ENCODE data around the gene RAB32.
"Not testable (repeated sequence)": the region's sequence is repeated elsewhere in the genome, so short reads cannot be mapped to it uniquely, and the experiment has no call there.

The RAB32 gene

GRCh38 chr6:146543211-146543939, at the start of gene RAB32:
RAB32 (plus strand) TSS chr6:146543833; CDS start chr6:146543872, 39 bp downstream.
- peak in 1 of 2 donors; percentile 11 for DNase-seq (ENCODE audit: low read depth in 2 of 2)

GRCh38 chr6:146498309-146498708, 45.3 kb upstream of the RAB32 start:
- DNase-seq (ENCODE audit: low read depth in 2 of 2), result no peak

DNA sequence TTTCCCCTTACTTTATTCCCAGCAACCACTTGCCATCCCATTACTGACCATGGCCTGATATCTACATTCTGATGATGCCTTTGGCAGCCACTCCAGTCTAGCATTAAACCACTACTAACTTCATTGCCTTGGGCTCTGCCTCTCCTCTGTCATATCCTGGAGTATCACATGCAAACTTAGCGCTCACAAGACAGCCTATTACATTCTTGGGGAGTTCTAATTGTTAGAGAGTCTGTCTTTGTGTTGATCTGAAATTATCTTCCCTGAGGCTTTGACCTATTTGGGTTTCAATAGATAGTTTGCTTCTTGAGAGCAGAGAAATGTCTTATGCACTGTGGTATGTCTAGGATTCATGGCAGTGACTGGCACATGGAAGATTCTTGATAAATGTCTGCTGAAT, 40.5 kb upstream of the RAB32 start:
- DNase-seq (ENCODE audit: low read depth in 2 of 2), result no peak

DNA sequence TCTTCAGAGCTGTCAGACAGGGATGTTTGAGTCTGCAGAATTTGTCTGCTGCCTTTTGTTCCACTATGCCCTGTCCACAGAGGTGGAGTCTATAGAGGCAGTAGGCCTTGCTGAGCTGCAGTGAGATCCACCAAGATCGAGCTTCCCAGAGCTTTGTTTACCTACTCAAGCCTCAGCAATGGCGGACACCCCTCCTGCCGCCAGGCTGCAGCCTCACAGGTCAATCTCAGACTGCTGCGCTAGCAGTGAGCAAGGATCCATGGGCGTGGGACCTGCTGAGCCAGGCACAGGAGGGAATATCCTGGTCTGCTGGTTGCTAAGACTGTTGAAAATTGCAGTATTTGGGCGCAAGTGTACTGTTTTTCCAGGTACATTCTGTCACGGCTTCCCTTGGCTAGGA, 28.4 kb upstream of the RAB32 start:
- DNase-seq (ENCODE audit: low read depth in 2 of 2), result no peak

DNA sequence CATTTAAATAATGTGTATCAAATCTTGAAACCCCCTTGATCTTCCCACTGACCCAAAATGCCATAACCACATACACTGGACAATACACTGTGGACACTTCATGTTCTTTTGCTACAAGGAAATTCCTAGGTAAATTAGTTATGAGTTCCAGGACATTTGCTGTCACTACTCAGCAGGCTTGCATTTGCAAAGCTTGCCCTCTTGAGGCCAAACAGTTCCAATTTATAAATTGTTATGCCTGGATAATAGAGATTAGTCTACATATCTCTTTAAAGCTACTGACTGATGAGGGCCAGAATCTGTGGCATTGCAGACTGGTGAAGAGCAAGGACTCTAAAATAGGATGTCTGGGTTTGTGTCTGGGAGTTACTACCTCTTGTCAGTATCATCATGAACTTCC, 17.4 kb upstream of the RAB32 start:
- no peak for DNase-seq (ENCODE audit: low read depth in 2 of 2)

- DNase-seq (ENCODE audit: low read depth in 2 of 2), result no peak
Measured at GRCh38 chr6:146532702-146533101, 10.9 kb upstream of the RAB32 start.

DNA sequence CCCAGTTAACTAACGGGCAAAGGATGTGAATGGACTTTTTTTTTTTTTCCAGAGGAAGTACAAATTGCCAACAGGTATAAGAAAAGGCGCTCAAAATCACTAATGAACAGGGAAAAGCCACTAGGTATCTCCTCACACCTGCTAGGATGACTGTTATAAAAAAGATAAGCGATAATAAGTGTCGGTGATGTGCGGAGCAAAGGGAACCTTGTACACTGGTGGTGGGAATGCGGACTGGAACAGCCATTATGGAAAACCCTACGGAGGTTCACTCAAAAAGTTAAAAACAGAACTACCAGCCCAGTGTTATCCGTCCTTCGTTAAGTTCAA, 787 bp upstream of the RAB32 start:
- no peak for DNase-seq (ENCODE audit: low read depth in 2 of 2)

DNA sequence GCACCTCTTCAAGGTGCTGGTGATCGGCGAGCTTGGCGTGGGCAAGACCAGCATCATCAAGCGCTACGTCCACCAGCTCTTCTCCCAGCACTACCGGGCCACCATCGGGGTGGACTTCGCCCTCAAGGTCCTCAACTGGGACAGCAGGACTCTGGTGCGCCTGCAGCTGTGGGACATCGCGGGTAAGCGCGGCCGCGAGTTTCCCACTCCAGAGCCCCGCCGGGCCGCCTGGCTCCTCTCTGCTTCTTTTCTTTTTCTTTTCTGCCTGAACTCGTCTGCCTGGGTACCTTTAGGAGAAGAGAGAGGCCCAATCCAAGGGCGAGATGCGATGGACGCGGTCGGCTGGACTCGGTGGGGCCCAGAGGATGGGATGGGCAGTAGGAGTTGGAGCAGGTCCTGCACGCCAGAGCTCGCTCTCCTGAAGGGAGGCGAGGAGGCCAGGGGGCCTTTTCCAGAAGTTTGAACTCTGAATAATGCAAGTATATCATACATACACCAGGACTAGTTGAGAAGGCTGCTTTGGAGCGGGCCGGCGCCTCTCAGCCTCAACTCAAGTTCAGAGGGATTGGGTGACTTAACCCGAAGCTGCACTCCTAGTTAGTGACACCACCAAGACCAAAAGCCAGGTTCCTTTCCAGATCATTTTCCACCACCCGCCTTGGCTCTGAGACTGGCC, 445 bp downstream of the RAB32 start:
- DNase-seq (ENCODE audit: low read depth in 2 of 2), result no peak

GRCh38 chr6:146544616-146545182, 1.1 kb downstream of the RAB32 start:
- no peak for DNase-seq (ENCODE audit: low read depth in 2 of 2)

GRCh38 chr6:146545581-146545980, 1.9 kb downstream of the RAB32 start:
- no peak for DNase-seq (ENCODE audit: low read depth in 2 of 2)

DNA sequence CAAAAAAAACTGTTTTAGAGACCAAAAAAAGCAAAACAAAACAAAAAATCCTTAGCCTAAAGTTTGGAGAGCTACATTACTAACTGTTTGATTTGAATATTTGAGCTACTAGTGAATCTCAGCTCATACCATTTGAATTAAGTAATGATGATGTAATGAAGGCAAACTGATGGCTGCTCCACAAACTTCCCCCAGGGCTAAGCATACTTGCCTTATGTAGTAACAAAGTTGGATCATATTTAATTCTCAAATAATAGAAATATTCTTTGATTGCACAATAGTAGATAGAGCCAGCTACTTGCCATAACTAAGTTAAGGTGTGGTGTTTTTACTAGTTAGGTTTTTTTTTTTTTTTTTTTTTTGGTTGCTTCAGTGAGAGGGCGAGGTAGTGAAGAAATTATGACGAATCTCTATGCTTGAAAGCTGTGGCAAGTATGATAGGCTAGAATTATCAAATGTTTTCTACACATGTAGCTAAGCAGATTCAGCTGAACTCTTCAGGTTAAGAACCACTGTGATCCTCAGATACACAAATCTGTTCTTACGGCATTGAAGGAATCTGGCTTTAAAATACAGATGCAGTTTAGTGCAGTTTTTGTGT, 2.9 kb downstream of the RAB32 start:
- DNase-seq (ENCODE audit: low read depth in 2 of 2), result no peak

GRCh38 chr6:146547889-146548288, 4.3 kb downstream of the RAB32 start:
- no peak for DNase-seq (ENCODE audit: low read depth in 2 of 2)

- no peak for DNase-seq (ENCODE audit: low read depth in 2 of 2)
Measured at GRCh38 chr6:146548898-146549374, 5.3 kb downstream of the RAB32 start.

- DNase-seq (ENCODE audit: low read depth in 2 of 2), result no peak
Measured at GRCh38 chr6:146550911-146551310, 7.3 kb downstream of the RAB32 start.

GRCh38 chr6:146551545-146551944, 7.9 kb downstream of the RAB32 start:
- no peak for DNase-seq (ENCODE audit: low read depth in 2 of 2)

GRCh38 chr6:146553377-146554135, 9.9 kb downstream of the RAB32 start:
- DNase-seq (ENCODE audit: low read depth in 2 of 2), result no peak

DNA sequence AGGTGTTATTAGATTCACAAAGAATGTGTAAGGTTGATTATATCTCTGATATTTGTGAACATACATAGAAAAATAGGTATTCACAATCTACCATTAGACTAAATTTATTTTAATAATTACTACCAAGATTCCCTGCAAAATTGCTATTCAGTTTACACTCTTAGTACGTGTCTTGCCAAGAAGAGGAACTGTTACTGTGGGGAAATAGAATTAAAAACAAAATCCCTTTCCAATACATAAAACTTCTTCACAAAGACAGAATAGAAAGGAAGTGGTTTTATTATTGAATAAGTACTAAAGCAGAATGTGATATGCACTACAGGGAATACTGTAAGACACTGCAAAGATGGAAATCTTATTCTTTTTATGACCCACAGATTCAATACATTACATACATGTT, 17.0 kb downstream of the RAB32 start:
- no peak for DNase-seq (ENCODE audit: low read depth in 2 of 2)

- not testable (repeated sequence) for DNase-seq (ENCODE audit: low read depth in 2 of 2)
Measured at GRCh38 chr6:146566661-146567060, 23.0 kb downstream of the RAB32 start.

- DNase-seq (ENCODE audit: low read depth in 2 of 2), result not testable (repeated sequence)
Measured at GRCh38 chr6:146568619-146569018, 25.0 kb downstream of the RAB32 start.

GRCh38 chr6:146574211-146574610, 30.6 kb downstream of the RAB32 start:
- DNase-seq (ENCODE audit: low read depth in 2 of 2), result no peak

DNA sequence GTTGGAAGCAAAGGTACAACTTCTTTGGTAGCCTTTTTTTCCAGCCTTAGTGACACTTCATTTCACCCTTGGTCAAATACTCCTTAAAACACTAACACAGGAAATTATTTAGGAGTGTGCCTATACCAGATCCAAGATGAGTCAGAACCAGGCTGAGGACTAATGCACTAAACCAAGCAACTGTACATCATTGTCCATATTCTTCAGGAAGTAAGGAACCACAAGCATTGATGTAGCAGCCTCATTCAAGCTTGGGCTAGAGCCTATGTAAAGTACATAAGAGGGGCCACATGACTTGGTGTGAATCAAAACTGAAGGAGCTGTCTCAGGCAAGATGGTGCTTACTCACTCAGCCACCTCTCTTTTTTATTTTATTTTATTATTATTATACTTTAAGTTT, 34.4 kb downstream of the RAB32 start:
- DNase-seq (ENCODE audit: low read depth in 2 of 2), result no peak

GRCh38 chr6:146581968-146582367, 38.3 kb downstream of the RAB32 start:
- no peak for DNase-seq (ENCODE audit: low read depth in 2 of 2)

Data from stimulated activated CD8-positive, alpha-beta memory T cell treated with anti-CD3 and anti-CD28 coated beads, Interleukin-2, amount 100 ng/mL, for 48 hours (primary cell).